Right forelimb (tissue), 1 donor: ENCODE data around the gene RFXAP.

Experiments used
- DNase-seq: peaks from one replicate; pipeline ENCODE4 v3.0.0-alpha.2; 2018

RFXAP gene

GRCh38 chr13:36817996-36818803, 822 bp upstream of the RFXAP start:
- no peak for DNase-seq

- DNase-seq = no peak
Measured at GRCh38 chr13:36819739-36820090, 693 bp downstream of the RFXAP start.

GRCh38 chr13:36820222-36820621, 1.2 kb downstream of the RFXAP start:
- no peak for DNase-seq

- DNase-seq = no peak
Measured at GRCh38 chr13:36822785-36823184, 3.8 kb downstream of the RFXAP start.

- no peak for DNase-seq
Measured at GRCh38 chr13:36829753-36830152, 10.7 kb downstream of the RFXAP start.

- no peak for DNase-seq
Measured at GRCh38 chr13:36831291-36831690, 12.3 kb downstream of the RFXAP start.

- no peak for DNase-seq
Measured at GRCh38 chr13:36834299-36834698, 15.3 kb downstream of the RFXAP start.

GRCh38 chr13:36837354-36838092, 18.5 kb downstream of the RFXAP start:
- no peak for DNase-seq

GRCh38 chr13:36839281-36839680, 20.3 kb downstream of the RFXAP start:
- no peak for DNase-seq

- DNase-seq = no peak
Measured at GRCh38 chr13:36839981-36840380, 21.0 kb downstream of the RFXAP start.

GRCh38 chr13:36840718-36841250, 21.8 kb downstream of the RFXAP start:
- no peak for DNase-seq

GRCh38 chr13:36841391-36841790, 22.4 kb downstream of the RFXAP start:
- no peak for DNase-seq

- no peak for DNase-seq
Measured at GRCh38 chr13:36847606-36848005, 28.6 kb downstream of the RFXAP start.

- DNase-seq = no peak
Measured at GRCh38 chr13:36848199-36848982, 29.4 kb downstream of the RFXAP start.

- DNase-seq = no peak
Measured at GRCh38 chr13:36850790-36851438, 31.9 kb downstream of the RFXAP start.

- no peak for DNase-seq
Measured at GRCh38 chr13:36857253-36857652, 38.2 kb downstream of the RFXAP start.

- no peak for DNase-seq
Measured at GRCh38 chr13:36858290-36858689, 39.3 kb downstream of the RFXAP start.

GRCh38 chr13:36859259-36859658, 40.2 kb downstream of the RFXAP start:
- no peak for DNase-seq

- DNase-seq = no peak
Measured at GRCh38 chr13:36862002-36862685, 43.1 kb downstream of the RFXAP start.

- DNase-seq = no peak
Measured at GRCh38 chr13:36862722-36863121, 43.7 kb downstream of the RFXAP start.

GRCh38 chr13:36865265-36865664, 46.2 kb downstream of the RFXAP start:
- no peak for DNase-seq

- DNase-seq = no peak
Measured at GRCh38 chr13:36866232-36866631, 47.2 kb downstream of the RFXAP start.
